VCaP (cell line): ENCODE results near the gene REEP3.
"Not testable (repeated sequence)": the region's sequence is repeated elsewhere in the genome, so short reads cannot be mapped to it uniquely, and the experiment has no call there.

Source experiments
- H3K27ac ChIP-seq: fragments of 450-650 bp; 2 replicates; pipeline ENCODE4 v1.5.1; 2017
- TF ChIP-seq, protein P1 (sequence below): fragments of 450-650 bp; conservative IDR thresholded peaks from 2 replicates; pipeline ENCODE4 v1.5.1; 2017; ENCODE audit warnings: mild to moderate bottlenecking, moderate library complexity

Gene REEP3

DNA sequence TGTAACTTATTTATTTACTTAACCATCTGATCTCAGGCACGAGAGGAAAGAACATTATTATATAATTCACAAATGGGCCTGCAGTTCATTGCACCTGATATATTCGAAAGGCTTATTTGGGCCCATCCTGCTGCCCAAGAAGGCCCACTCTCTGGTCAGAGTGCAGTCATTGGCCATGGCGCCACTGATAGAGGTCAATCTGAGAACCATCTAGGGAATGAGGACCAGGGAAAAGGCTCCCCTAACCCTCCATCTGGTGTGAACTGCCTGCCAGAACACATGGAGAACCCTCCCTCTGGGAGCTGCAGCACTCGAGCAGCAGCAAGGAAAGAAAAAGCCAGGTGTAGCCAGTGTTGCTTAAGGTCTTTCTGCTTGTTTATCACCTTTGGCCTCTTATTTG lies 136.6 kb downstream of the REEP3 start:
- H3K27ac ChIP-seq: no peak overlapping the region
- TF ChIP-seq, protein P1, sequence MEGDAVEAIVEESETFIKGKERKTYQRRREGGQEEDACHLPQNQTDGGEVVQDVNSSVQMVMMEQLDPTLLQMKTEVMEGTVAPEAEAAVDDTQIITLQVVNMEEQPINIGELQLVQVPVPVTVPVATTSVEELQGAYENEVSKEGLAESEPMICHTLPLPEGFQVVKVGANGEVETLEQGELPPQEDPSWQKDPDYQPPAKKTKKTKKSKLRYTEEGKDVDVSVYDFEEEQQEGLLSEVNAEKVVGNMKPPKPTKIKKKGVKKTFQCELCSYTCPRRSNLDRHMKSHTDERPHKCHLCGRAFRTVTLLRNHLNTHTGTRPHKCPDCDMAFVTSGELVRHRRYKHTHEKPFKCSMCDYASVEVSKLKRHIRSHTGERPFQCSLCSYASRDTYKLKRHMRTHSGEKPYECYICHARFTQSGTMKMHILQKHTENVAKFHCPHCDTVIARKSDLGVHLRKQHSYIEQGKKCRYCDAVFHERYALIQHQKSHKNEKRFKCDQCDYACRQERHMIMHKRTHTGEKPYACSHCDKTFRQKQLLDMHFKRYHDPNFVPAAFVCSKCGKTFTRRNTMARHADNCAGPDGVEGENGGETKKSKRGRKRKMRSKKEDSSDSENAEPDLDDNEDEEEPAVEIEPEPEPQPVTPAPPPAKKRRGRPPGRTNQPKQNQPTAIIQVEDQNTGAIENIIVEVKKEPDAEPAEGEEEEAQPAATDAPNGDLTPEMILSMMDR: no peak

DNA sequence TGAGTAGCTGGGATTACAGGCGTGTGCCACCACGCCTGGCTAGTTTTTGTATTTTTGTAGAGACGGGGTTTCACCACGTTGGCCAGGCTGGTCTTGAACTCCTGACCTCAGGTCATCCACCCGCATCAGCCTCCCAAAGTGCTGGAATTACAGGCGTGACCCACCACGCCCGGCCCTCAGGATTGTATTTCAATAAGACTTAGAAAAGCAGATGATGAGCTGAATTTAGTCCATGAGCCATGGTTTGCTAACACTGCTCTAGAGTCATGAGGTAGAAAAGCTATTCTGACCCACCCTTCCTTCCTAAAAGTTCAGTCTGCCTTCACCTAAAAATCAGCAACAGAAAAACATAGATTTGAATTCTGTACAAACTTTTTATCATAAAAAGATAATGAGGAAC lies 139.7 kb downstream of the REEP3 start:
- not testable (repeated sequence) for H3K27ac ChIP-seq

DNA sequence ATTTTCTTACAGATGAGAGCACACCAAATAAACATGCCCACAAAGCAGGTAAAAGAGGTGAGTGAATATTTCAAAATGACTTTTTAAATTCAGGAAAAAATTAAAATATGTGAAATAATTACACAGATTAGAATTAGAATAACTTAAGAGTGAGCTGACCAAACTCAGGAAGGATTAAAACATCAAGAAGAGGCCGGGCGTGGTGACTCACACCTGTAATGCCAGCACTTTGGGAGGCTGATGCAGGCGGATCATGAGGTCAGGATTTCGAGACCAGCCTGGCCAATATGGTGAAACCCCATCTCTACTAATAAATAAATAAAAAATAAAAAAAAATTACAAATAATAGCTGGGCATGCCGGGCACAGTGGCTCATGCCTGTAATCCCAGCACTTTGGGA lies 140.1 kb downstream of the REEP3 start:
- no peak overlapping the region for H3K27ac ChIP-seq
- TF ChIP-seq, protein P1: no peak

DNA sequence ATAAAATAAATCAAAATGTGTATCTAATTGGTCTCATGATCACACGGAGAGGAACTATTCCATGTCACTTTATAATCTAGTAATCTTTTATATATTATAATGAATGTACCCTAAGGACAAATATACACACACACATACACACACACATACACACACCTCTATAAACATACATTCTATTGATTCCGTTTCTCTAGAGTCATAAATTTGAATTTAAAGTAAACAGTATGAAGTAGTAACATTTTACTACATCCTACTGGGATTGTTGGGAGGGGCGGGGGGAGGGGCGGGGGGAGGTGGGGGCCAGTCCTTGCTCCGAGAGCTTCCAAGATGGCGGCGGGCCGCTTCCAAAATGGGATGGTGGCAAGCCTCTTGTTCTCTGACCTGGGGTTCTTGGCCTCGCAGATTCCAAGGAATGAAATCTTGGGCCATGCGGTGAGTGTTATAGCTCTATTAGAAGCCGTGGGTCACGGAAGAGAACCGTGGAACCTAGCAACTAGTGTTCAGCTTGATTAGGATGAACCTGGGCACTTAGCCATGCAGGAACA lies 143.2 kb downstream of the REEP3 start:
- TF ChIP-seq, protein P1: no peak
- H3K27ac ChIP-seq: peak overlapping the region; percentile 92

DNA sequence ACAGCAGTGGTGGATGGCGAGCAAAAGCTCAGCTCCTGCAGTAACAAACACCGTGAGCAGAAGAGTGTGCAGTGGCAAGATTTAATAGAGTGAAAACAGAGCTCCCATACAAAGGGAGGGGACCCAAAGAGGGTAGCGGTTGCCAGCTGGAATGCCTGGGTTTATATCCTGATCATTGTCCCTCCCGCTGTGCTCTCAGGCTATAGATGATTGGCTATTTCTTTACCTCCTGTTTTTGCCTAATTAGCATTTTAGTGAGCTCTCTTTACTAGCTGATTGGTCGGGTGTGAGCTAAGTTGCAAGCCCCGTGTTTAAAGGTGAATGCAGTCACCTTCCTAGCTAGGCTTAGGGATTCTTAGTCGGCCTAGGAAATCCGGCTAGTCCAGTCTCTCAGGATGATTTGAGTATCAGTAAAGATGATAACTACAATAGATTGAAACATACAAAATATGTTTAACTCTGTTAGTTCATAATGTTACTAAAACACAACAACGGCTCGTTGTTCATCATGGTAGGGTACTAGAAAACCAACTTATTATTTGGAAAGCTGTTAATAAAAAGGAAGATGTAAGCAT lies 143.9 kb downstream of the REEP3 start:
- H3K27ac ChIP-seq: peak overlapping the region; percentile 92

DNA sequence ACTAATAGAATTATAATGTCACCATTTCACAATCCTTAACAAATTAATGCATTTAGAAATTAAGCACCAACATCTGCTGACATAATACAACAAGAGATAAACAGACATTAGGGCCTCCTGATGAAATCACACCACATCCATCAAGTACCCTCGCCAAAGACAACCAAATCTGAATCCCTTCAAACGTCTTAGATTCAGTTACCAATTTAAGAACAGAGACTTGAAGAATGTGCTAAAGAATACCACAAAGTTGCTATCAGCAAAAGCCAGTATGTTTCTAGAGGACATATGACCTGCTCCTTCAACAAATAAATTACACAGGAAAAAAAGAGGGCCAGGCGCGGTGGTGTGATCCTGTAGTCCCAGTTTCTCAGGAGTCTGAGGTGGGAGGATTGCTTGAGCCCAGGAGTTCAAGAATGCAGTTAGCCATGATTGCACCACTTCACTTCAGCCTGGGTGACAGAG lies 144.5 kb downstream of the REEP3 start:
- TF ChIP-seq, protein P1: no peak
- peak overlapping the region; percentile 92 for H3K27ac ChIP-seq

DNA sequence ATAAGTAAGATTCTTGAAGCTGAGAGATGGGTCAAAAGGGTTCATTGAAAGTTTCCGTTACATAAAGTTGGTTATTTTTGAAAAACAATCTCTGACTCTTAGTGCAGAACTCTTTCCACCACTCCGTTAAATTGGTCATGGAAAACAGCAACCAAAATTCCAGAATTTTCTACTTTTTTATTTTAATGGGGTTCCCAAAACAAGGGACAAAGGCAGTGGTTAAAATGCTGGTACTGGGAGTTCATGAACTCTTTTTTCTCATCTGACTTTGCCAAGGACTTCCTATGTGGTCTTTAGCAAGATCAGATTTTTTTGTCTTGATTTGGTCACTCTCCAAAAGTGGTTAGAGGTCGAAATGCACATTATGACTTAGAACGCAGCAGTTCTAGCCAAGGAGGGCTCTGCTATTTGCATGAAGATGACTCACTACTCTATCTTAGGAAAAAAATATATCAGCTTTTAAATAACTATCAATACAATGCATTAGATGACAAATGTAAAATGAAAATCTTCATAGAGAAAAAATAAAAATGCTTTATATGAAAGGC lies 145.7 kb downstream of the REEP3 start:
- H3K27ac ChIP-seq: no peak overlapping the region
- TF ChIP-seq, protein P1: no peak

DNA sequence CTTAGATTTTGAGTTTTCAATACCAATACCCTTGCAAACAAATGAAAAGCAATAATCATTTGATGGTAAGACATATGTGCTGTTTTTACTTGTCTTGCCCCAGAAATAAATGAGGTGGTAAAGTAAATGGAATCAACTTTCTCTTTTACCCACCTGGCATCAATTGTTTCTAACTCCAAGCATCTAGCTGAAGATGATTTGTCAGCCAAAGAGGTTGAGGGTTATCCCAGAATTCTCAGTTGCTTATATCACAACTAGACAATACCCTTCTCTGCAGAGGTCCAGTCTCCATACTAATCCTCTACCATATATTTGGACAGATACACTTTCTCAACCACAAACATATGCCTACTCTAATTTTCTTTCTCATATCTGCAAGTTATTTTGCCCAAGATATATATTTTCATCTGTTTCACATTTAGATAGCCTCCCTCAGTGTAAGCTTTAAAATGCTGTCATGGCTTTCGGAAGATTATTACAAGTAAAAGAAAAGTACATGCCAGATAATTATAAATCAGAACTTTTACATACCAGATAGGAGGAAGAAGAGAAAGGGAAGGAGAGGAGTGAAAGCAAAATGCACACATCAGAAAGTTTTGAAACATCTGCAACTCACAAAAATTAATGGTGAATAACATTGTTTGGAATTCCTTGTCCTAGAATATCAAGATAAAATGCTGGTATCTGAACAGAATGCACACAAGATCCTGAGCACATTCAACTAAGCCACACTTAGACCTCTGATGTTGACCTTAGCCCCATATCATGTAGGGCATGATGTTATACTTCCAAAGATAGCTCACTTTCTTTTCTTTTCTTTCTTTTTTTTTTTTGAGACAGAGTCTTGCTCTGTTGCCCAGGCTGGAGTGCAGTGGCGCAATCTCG lies 146.6 kb downstream of the REEP3 start:
- no peak overlapping the region for H3K27ac ChIP-seq
- TF ChIP-seq, protein P1: no peak
